HL-60/S4 treated with phorbol 12-myristate 13-acetate at 8.2 ng/mL for 4 days and 3 days (cell line): Measurements from ENCODE around the gene CCDC63.
"Not testable (repeated sequence)": the region's sequence is repeated elsewhere in the genome, so short reads cannot be mapped to it uniquely, and the experiment has no call there.

ENCODE experiments used
- in situ Hi-C: fragments of 300-500 bp; cut with MboI; formaldehyde crosslinking; loops from 2 replicates; pipeline ENCODE4 v1.15.0; 2022; ENCODE audit warnings: low sequenced_read_pairs

The CCDC63 gene

GRCh38 chr12:110841007-110841406 is 5.8 kb upstream of the CCDC63 start:
- in situ Hi-C loops, result no loop called here

- in situ Hi-C loops, result no loop called here
Measured at GRCh38 chr12:110844131-110844530, 2.7 kb upstream of the CCDC63 start.

DNA sequence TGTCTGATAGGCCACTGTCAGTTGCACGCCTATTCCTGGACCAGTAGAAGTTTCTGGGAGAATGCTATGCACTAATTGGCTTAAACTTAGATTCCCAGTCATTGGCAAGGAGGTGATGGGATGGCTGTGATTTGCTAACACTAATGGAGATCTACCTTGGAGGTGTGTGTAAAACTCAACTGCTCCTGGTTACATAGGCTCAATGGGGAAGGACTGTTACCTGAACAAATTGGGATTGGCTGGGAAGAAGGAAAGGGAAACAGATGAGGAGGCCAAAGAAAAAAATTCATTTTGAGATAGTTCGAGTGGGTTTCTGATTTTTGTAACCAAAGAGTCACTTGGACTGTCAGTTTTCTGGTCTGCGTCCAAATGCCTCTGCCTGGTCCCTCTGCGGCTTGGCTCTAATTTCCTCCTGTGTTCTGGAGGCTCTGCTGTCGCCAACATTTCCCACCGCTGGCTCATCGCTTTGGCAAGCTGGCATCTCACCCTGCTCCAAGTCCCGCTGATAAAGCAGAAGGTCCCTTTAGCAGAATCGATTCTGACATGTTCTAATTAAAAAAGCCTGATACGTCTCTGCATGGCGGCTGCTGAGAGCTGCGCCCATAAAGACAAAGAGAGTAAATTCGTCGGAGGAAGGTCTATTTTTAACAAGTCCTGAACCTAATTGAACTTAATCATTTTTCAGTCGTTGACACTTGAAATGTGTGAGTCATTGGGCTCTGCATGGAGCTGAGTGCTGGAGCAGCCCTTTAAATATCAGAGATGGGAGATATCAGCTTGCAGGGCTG is 2.0 kb upstream of the CCDC63 start:
- in situ Hi-C loops, result no loop called here

- in situ Hi-C loops, result no loop called here
Measured at GRCh38 chr12:110845339-110845682, 1.5 kb upstream of the CCDC63 start.

DNA sequence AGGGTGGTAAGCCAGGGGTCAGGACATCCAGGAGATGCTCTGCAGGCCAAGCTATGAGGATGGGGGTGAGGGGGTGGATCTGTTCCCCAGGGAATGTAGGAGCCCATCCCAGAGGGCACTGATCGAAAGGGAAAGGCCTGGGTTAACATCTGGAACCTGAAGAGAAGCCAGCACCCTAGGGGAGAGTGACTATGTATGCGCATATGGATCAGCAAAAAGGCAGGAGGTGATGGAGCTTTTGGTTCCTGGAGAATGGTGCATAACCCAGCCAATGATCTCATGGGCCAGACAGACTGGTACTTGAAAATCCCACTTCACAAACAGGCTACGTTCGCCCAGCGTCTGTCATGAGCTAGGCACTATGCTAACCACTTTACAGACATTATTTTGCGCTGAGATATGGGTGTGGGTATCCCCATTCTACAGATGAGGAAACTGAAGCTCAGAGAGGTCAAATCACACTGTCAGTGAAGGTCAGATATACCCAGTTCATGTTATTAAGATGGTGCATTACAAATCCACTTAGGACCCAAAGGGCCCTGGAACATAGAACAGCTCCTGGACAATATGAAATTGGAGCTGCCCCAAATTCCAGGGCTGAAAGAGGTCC is 1.6 kb downstream of the CCDC63 start:
- in situ Hi-C loops, result no loop called here

GRCh38 chr12:110849221-110849620 is 2.4 kb downstream of the CCDC63 start:
- in situ Hi-C loops, result no loop called here

DNA sequence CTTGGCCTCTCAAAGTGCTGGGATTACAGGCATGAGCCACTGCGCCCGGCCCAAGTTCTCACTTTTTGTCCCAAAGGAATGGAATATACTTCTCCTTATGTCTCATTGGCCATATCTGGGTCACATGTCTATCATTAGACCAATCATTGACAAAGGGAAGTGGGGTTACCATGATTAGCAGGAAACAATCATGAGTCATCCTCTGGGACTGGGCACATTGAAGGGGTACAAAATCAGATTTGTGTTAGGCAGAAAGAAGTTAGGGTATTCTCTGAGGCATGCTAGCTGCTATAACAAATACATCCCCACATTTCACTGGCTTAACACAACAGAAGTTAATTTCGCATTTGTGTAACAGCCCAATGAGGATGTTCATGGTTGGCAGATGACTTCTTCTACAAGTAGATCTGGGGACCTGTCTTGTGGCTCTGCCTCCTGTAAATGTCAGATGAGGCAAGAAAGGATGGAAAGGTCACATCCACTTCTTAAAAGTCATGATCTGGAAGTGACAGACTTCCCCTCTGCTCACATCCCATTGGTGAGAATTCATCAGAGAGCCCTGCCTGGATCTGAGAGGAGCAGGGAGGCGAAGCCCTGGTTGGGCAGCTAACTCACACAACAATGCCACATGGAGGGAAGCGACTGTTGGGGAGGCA is 3.1 kb downstream of the CCDC63 start:
- in situ Hi-C loops, result no loop called here

DNA sequence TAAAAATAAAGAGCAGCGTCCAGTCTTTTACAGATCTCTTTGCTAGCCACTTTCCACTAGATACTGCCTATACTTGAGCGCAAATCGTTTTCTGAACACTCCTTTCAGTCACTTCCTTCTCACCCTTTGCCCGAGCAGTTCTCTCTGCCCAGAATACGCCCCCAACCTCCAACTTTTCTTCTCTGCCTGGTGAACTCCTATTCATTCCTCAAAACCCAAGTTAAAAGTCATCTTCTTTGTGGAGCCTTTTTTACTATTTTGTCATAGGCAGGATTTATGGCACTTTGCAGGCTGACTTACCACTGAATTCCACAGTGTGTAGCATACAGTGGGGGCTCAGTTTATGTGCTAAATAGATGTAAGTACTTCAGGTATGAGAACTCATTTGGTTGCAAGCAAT is 4.0 kb downstream of the CCDC63 start:
- in situ Hi-C loops, result no loop called here

GRCh38 chr12:110853836-110854235 is 7.0 kb downstream of the CCDC63 start:
- in situ Hi-C loops, result no loop called here

GRCh38 chr12:110856542-110856941 is 9.8 kb downstream of the CCDC63 start:
- in situ Hi-C loops, result no loop called here

GRCh38 chr12:110857528-110857927 is 10.7 kb downstream of the CCDC63 start:
- in situ Hi-C loops, result no loop called here

DNA sequence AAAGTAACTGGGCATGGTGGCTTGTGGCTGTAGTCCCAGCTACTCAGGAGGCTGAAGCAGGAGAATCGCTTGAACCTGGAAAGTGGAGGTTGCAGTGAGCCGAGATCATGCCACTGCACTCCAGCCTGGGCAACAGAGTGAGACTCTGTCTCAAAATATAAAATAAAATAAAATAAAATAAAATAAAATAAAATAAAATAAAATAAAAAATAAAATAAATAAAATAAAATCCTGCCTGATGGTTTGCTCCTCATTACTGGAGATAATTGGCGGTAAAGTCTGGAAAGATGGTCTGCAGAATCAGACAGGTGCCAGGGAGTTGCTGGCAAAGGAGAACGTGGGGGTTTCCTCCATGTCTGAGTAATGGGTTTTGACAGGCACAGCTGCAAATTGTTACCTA is 11.2 kb downstream of the CCDC63 start:
- in situ Hi-C loops, result not testable (repeated sequence)

GRCh38 chr12:110858848-110859247 is 12.1 kb downstream of the CCDC63 start:
- in situ Hi-C loops, result no loop called here

- in situ Hi-C loops, result no loop called here
Measured at GRCh38 chr12:110860833-110861296, 14.1 kb downstream of the CCDC63 start.

GRCh38 chr12:110861729-110862128 is 14.9 kb downstream of the CCDC63 start:
- in situ Hi-C loops, result no loop called here

DNA sequence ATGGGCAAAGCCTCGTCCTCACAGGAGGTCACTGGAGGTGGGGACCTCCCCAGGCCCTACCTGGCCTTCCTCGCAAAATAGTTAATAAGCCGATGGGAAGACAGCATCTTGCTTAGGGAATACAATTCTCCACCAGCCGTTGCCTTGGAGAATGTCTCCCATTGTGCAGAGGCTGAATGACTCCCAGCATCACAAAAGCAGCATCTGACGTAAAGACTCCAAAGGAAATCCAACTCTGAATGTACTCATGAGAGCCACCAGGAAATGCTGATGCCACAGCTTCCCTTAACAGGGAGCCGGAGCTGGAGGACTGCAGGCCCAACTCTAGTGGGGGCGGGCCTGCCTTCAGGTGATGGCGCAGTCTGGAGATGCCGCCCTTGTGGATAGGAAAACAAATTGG is 15.5 kb downstream of the CCDC63 start:
- in situ Hi-C loops, result no loop called here

DNA sequence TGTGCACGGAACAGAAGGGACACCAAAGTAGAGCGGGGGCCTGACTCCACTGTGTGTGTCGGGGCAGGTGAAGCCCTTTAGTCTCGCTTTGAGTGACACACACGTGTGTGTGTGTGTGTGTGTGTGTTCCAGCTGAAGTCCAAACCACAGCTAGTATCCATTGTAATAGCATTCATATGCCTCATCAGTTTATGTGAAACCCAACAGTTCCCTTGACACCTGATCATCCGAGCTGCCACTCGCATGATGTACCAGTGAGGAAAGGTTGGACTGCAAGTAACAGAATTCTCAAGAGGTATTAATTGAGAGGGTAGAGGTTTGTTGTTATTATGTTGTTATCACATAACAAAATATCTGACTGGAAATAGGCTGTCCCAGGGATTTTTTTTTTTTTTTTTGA is 16.4 kb downstream of the CCDC63 start:
- in situ Hi-C loops, result no loop called here

DNA sequence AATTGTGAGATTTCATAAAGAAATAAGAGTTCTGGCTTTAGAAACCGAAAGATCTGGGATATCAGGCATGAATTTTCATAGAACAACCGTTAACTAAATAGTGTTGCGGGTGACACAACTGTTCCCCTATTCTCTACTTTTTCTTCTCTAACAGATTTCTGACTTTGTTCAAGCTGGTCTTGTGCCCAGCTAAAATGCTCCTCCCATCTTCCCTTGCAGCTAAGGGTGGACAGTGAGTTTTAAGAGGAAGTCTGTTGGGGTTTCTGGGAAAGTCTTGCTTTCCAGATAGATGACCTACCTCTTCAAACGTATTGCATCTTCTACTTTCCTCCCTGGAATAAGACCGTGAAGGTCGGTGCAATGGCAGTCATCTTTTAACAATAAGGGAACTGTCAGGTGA is 18.7 kb downstream of the CCDC63 start:
- in situ Hi-C loops, result no loop called here

GRCh38 chr12:110869026-110869425 is 22.2 kb downstream of the CCDC63 start:
- in situ Hi-C loops, result no loop called here

DNA sequence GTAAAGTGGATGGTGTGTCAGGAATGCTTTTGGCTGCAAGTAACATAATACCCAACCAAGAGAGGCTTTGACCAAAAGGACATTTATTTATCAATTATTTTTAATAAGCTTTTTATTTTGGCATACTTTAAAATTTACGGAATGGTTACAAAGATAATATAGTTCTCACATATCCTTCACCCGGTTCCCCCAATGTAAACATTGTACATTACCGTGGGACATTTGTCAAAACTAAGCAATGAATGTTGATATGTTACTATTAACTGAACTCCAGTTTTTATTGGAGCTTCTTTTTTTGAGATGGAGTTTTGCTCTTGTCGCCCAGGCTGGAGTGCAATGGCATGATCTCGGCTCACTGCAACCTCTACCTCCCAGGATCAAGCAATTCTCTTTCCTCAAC is 23.0 kb downstream of the CCDC63 start:
- in situ Hi-C loops, result no loop called here

DNA sequence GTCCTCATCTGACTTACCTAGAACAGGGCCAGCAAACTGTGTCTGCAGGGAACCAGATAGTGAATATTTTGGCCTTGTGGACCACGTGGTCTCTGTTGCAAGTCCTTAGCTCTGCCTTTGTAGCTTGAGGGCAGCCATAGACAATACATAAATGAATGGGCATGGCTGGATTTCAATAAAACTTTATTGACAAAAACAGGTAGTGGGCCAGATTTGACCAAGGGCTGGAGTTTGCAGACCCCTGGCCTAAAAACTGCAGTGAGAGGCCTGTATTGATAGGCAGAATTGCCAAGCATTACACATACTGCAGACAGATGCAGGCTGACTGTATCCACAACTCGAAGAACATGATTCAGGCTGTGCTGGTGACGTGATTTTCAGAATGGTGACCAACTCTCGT is 25.3 kb downstream of the CCDC63 start:
- in situ Hi-C loops, result no loop called here

- in situ Hi-C loops, result no loop called here
Measured at GRCh38 chr12:110874351-110874750, 27.6 kb downstream of the CCDC63 start.
